ENCODE data around the gene ANP32A.

The ANP32A gene

GRCh38 chr15:68819495-68820294 lies 1.0 kb downstream of the ANP32A start:
- DNase-seq (ENCODE audit: low read depth, low spot score) = no peak

- DNase-seq (ENCODE audit: low read depth, low spot score) = no peak
Observed at GRCh38 chr15:68818769-68819494, 1.8 kb downstream of the ANP32A start.

- no peak for DNase-seq (ENCODE audit: low read depth, low spot score)
Observed at GRCh38 chr15:68818066-68818768, 2.5 kb downstream of the ANP32A start.

- DNase-seq (ENCODE audit: low read depth, low spot score) = no peak
Observed at GRCh38 chr15:68817304-68818065, 3.2 kb downstream of the ANP32A start.

- DNase-seq (ENCODE audit: low read depth, low spot score) = no peak
Observed at GRCh38 chr15:68816795-68817303, 3.8 kb downstream of the ANP32A start.

- DNase-seq (ENCODE audit: low read depth, low spot score) = no peak
Observed at GRCh38 chr15:68816158-68816557, 4.5 kb downstream of the ANP32A start.

- DNase-seq (ENCODE audit: low read depth, low spot score) = no peak
Observed at GRCh38 chr15:68815598-68815997, 5.1 kb downstream of the ANP32A start.

GRCh38 chr15:68814596-68814995 lies 6.1 kb downstream of the ANP32A start:
- DNase-seq (ENCODE audit: low read depth, low spot score) = no peak

- no peak for DNase-seq (ENCODE audit: low read depth, low spot score)
Observed at GRCh38 chr15:68812597-68813431, 7.9 kb downstream of the ANP32A start.

GRCh38 chr15:68812069-68812468 lies 8.6 kb downstream of the ANP32A start:
- no peak for DNase-seq (ENCODE audit: low read depth, low spot score)

- DNase-seq (ENCODE audit: low read depth, low spot score) = no peak
Observed at GRCh38 chr15:68809517-68809916, 11.2 kb downstream of the ANP32A start.

GRCh38 chr15:68808770-68809169 lies 11.9 kb downstream of the ANP32A start:
- no peak for DNase-seq (ENCODE audit: low read depth, low spot score)

GRCh38 chr15:68808091-68808490 lies 12.6 kb downstream of the ANP32A start:
- no peak for DNase-seq (ENCODE audit: low read depth, low spot score)

GRCh38 chr15:68807249-68807648 lies 13.4 kb downstream of the ANP32A start:
- DNase-seq (ENCODE audit: low read depth, low spot score) = no peak

GRCh38 chr15:68806220-68807060 lies 14.3 kb downstream of the ANP32A start:
- no peak for DNase-seq (ENCODE audit: low read depth, low spot score)

GRCh38 chr15:68802373-68802772 lies 18.3 kb downstream of the ANP32A start:
- no peak for DNase-seq (ENCODE audit: low read depth, low spot score)

- no peak for DNase-seq (ENCODE audit: low read depth, low spot score)
Observed at GRCh38 chr15:68801572-68802148, 19.0 kb downstream of the ANP32A start.

- DNase-seq (ENCODE audit: low read depth, low spot score) = no peak
Observed at GRCh38 chr15:68800875-68801274, 19.8 kb downstream of the ANP32A start.

All from iPS DF 19.7 (cell line).